Activated CD8-positive, alpha-beta memory T cell treated with anti-CD3 and anti-CD28 coated beads, Interleukin-2, amount 10 ng/mL, durations not matched to agents 7 days and 5 days (primary cell): ENCODE measurements around the gene CREG1. TPM values are rescaled to one million over a fixed set of nuclear protein-coding genes. Genes with fewer than 3 reads are reported as not detected.
A peak's percentile ranks its signal among the peaks of the same experiment; 100 is the strongest.

Experiments used
- ATAC-seq: fragments of 150-1000 bp; cut with Tn5 transposase; one replicate; pipeline ENCODE4 v1.10.0; 2021; ENCODE audit warnings: moderate library complexity
- CTCF ChIA-PET: fragments of 350-600 bp; sonication (Branson Sonifier 250); formaldehyde crosslinking; loops from one replicate; lab custom pipeline; 2021; ENCODE audit warnings: antibody characterized with exemption; lab: Charles Lee
- DNase-seq: peaks from one replicate; pipeline ENCODE4 v3.0.0-alpha.2; 2020
- H3K27ac Mint-ChIP-seq: one replicate; pipeline ENCODE4 v1.8.0; 2021; ENCODE audit warnings: mild to moderate bottlenecking, mixed read lengths
- H3K27me3 Mint-ChIP-seq: one replicate; pipeline ENCODE4 v1.8.0; 2021; ENCODE audit warnings: mixed read lengths
- H3K36me3 Mint-ChIP-seq: one replicate; pipeline ENCODE4 v1.8.0; 2021; ENCODE audit warnings: mild to moderate bottlenecking, mixed read lengths
- H3K4me1 Mint-ChIP-seq: one replicate; pipeline ENCODE4 v1.8.0; 2021; ENCODE audit warnings: mixed read lengths
- H3K4me3 Mint-ChIP-seq: one replicate; pipeline ENCODE4 v1.8.0; 2021; ENCODE audit warnings: mild to moderate bottlenecking, moderate library complexity, mixed read lengths
- H3K9me3 Mint-ChIP-seq: one replicate; pipeline ENCODE4 v1.8.0; 2022; ENCODE audit warnings: low read depth, mixed read lengths
- total RNA-seq, 2 experiments: library from RNA; stranded (reverse); gene quantifications; one replicate each; pipeline ENCODE4 v1.2.3, GENCODE V29; 2021

The CREG1 gene
- total RNA-seq, 2 experiments from 2014 or later: 12.7 to 15.8 TPM

- Mint-ChIP-seq H3K27me3 (no peaks in the 10 kb centered on the region), H3K36me3 (peaks cover 7% of the 10 kb centered on the region), H3K27ac (peak overlapping the region; percentile 83), H3K4me3 (peak overlapping the region; percentile 8), H3K4me1 (peaks cover 59% of the 10 kb centered on the region), H3K9me3 (no peaks in the 10 kb centered on the region)
- peak; percentile 48 for DNase-seq
- no peak for ATAC-seq
- CTCF ChIA-PET: interaction anchor here (0.5 to 6.2 kb wide), 22 partner anchors 9 to 482 kb away, joined by 3 to 114 read pairs (median 9); partner anchors contain the start of genes CD247, CREG1 and POU2F1
These were observed 12.0 kb downstream of the CREG1 start for GRCh38 chr1:167541610-167542009.

- Mint-ChIP-seq H3K9me3 (no peaks in the 10 kb centered on the region), H3K4me3 (no peak overlapping the region), H3K4me1 (peaks cover 59% of the 10 kb centered on the region), H3K27me3 (no peaks in the 10 kb centered on the region), H3K27ac (peak overlapping the region; percentile 83), H3K36me3 (peaks cover 4% of the 10 kb centered on the region)
- ATAC-seq (no peak), DNase-seq (no peak)
- CTCF ChIA-PET: interaction anchor here (0.6 to 6.2 kb wide), 42 partner anchors 8 to 636 kb away, joined by 3 to 114 read pairs (median 7); partner anchors contain the start of genes CD247, CREG1 and POU2F1
These were observed 12.6 kb downstream of the CREG1 start for GRCh38 chr1:167541003-167541402.

GRCh38 chr1:167538657-167539056, 14.9 kb downstream of the CREG1 start:
- Mint-ChIP-seq H3K4me3 (peak overlapping the region; percentile 50), H3K27me3 (no peaks in the 10 kb centered on the region), H3K27ac (peak overlapping the region; percentile 46), H3K9me3 (no peaks in the 10 kb centered on the region), H3K4me1 (peaks cover 46% of the 10 kb centered on the region), H3K36me3 (no peaks in the 10 kb centered on the region)
- DNase-seq (no peak), ATAC-seq (no peak)
- CTCF ChIA-PET: interaction anchor here (1.0 to 6.2 kb wide), 5 partner anchors 8 to 100 kb away, joined by 3 to 114 read pairs (median 4); partner anchors contain the start of genes CD247 and CREG1

GRCh38 chr1:167533851-167534300, 19.7 kb downstream of the CREG1 start:
- Mint-ChIP-seq H3K4me3 (no peak overlapping the region), H3K27ac (no peak overlapping the region), H3K27me3 (peaks cover 7% of the 10 kb centered on the region), H3K36me3 (no peaks in the 10 kb centered on the region), H3K4me1 (peaks cover 4% of the 10 kb centered on the region), H3K9me3 (no peaks in the 10 kb centered on the region)
- CTCF ChIA-PET: interaction anchor here (0.7 to 4.2 kb wide), 45 partner anchors 7 to 472 kb away, joined by 3 to 42 read pairs (median 7); partner anchors contain the start of genes CD247, CREG1 and POU2F1
- peak; percentile 73 for DNase-seq
- ATAC-seq: peak; percentile 86

GRCh38 chr1:167532964-167533824, 20.4 kb downstream of the CREG1 start:
- CTCF ChIA-PET: interaction anchor here (0.7 to 4.2 kb wide), 39 partner anchors 8 to 471 kb away, joined by 3 to 42 read pairs (median 8); partner anchors contain the start of genes CD247, CREG1 and POU2F1
- no peaks in the 10 kb centered on the region for H3K9me3 Mint-ChIP-seq
- H3K27ac Mint-ChIP-seq: no peak overlapping the region
- DNase-seq (no peak), ATAC-seq (peak; percentile 18)
- H3K4me3 Mint-ChIP-seq: no peak overlapping the region
- H3K4me1 Mint-ChIP-seq: no peaks in the 10 kb centered on the region
- H3K27me3 Mint-ChIP-seq: peaks cover 7% of the 10 kb centered on the region
- no peaks in the 10 kb centered on the region for H3K36me3 Mint-ChIP-seq

GRCh38 chr1:167532375-167532774, 21.2 kb downstream of the CREG1 start:
- CTCF ChIA-PET: interaction anchor here (1.0 to 4.2 kb wide), 17 partner anchors 9 to 466 kb away, joined by 3 to 42 read pairs (median 13); partner anchors contain the start of gene CD247
- no peaks in the 10 kb centered on the region for H3K9me3 Mint-ChIP-seq
- DNase-seq (no peak), ATAC-seq (no peak)
- H3K4me3 Mint-ChIP-seq: no peak overlapping the region
- H3K27ac Mint-ChIP-seq: no peak overlapping the region
- peaks cover 7% of the 10 kb centered on the region for H3K27me3 Mint-ChIP-seq
- H3K4me1 Mint-ChIP-seq: no peaks in the 10 kb centered on the region
- H3K36me3 Mint-ChIP-seq: no peaks in the 10 kb centered on the region

GRCh38 chr1:167529829-167530474, 23.6 kb downstream of the CREG1 start:
- Mint-ChIP-seq H3K9me3 (no peaks in the 10 kb centered on the region), H3K4me3 (no peak overlapping the region), H3K4me1 (no peaks in the 10 kb centered on the region), H3K36me3 (no peaks in the 10 kb centered on the region), H3K27ac (no peak overlapping the region), H3K27me3 (peaks cover 7% of the 10 kb centered on the region)
- ATAC-seq: no peak
- CTCF ChIA-PET: interaction anchor here (0.7 to 5.3 kb wide), 15 partner anchors 8 to 265 kb away, joined by 3 to 31 read pairs (median 4); partner anchors contain the start of genes CD247 and CREG1
- no peak for DNase-seq

- Mint-ChIP-seq H3K27ac (no peak overlapping the region), H3K4me3 (no peak overlapping the region), H3K36me3 (no peaks in the 10 kb centered on the region), H3K9me3 (no peaks in the 10 kb centered on the region), H3K27me3 (peaks cover 7% of the 10 kb centered on the region), H3K4me1 (no peaks in the 10 kb centered on the region)
- CTCF ChIA-PET: interaction anchor here (0.8 to 5.3 kb wide), 6 partner anchors 10 to 308 kb away, joined by 3 to 31 read pairs (median 3); partner anchors contain the start of genes CD247 and CREG1
- DNase-seq (no peak), ATAC-seq (no peak)
These were observed 25.4 kb downstream of the CREG1 start for GRCh38 chr1:167528057-167528728.

GRCh38 chr1:167526667-167527383, 26.7 kb downstream of the CREG1 start:
- no peak overlapping the region for H3K4me3 Mint-ChIP-seq

GRCh38 chr1:167524651-167525050, 28.9 kb downstream of the CREG1 start:
- CTCF ChIA-PET: interaction anchor here (1.1 to 2.3 kb wide), 3 partner anchors 9 to 123 kb away, joined by 4 to 13 read pairs (median 9); no protein-coding TSS in a partner anchor
- no peaks in the 10 kb centered on the region for H3K9me3 Mint-ChIP-seq
- H3K36me3 Mint-ChIP-seq: peaks cover 3% of the 10 kb centered on the region
- no peak overlapping the region for H3K27ac Mint-ChIP-seq
- H3K4me3 Mint-ChIP-seq: no peak overlapping the region
- ATAC-seq (no peak), DNase-seq (no peak)
- peaks cover 6% of the 10 kb centered on the region for H3K27me3 Mint-ChIP-seq
- peaks cover 9% of the 10 kb centered on the region for H3K4me1 Mint-ChIP-seq

More at GRCh38 chr1:167526667-167527383, 26.7 kb downstream of the CREG1 start:
- no peaks in the 10 kb centered on the region for H3K9me3 Mint-ChIP-seq
- peaks cover 11% of the 10 kb centered on the region for H3K27me3 Mint-ChIP-seq
- peaks cover 3% of the 10 kb centered on the region for H3K36me3 Mint-ChIP-seq
- CTCF ChIA-PET: interaction anchor here (0.8 to 5.3 kb wide), 3 partner anchors 9 to 128 kb away, joined by 3 to 31 read pairs (median 3); partner anchors contain the start of gene CD247
- DNase-seq (no peak), ATAC-seq (no peak)
- no peak overlapping the region for H3K27ac Mint-ChIP-seq
- no peaks in the 10 kb centered on the region for H3K4me1 Mint-ChIP-seq

- no peak for ATAC-seq
- H3K9me3 Mint-ChIP-seq: no peaks in the 10 kb centered on the region
- peaks cover 4% of the 10 kb centered on the region for H3K27me3 Mint-ChIP-seq
- H3K4me3 Mint-ChIP-seq: no peak overlapping the region
- CTCF ChIA-PET: interaction anchor here (2.0 kb wide), 1 partner anchor 12 kb away, joined by 8 read pairs; no protein-coding TSS in a partner anchor
- peaks cover 15% of the 10 kb centered on the region for H3K4me1 Mint-ChIP-seq
- peaks cover 13% of the 10 kb centered on the region for H3K36me3 Mint-ChIP-seq
- DNase-seq: no peak
- H3K27ac Mint-ChIP-seq: no peak overlapping the region
These were observed 31.3 kb downstream of the CREG1 start for GRCh38 chr1:167522246-167522645.
